SK-MEL-5 (cell line): Measurements from ENCODE around the gene TOPAZ1. TPM values are rescaled to one million over a fixed set of nuclear protein-coding genes. Genes with fewer than 3 reads are reported as not detected.

Experiments
- DNase-seq: peaks from one replicate; pipeline ENCODE4 v3.0.0-alpha.2; 2016; ENCODE audit warnings: low read depth, low spot score
- in situ Hi-C: cut with HindIII; loops from 2 replicates; pipeline ENCODE4 v1.10.0; 2016; ENCODE audit warnings: low sequenced_read_pairs, high pct_unique_total_duplicates, low pct_unique_long_range_greater_than_20kb
- polyA plus RNA-seq, 2 experiments: library from polyadenylated mRNA; depleted of rRNA; stranded (reverse); fragments of >200 nt; gene quantifications; 2 replicates each; pipeline ENCODE4 v1.2.3, GENCODE V29; 2015
- total RNA-seq: library from RNA; depleted of rRNA; stranded (reverse); fragments of >200 nt; shearing (Covaris generic); gene quantifications from 2 replicates; pipeline ENCODE4 v1.2.3, GENCODE V29; 2014; rRNA removed

The TOPAZ1 gene
- not detected in 2 replicates for total RNA-seq
- not detected in 2 replicates for polyA plus RNA-seq (2015; cell fraction: cytosol; rRNA removed)
- not detected in 2 replicates for polyA plus RNA-seq (2015; cell fraction: nucleus; rRNA removed)

DNA sequence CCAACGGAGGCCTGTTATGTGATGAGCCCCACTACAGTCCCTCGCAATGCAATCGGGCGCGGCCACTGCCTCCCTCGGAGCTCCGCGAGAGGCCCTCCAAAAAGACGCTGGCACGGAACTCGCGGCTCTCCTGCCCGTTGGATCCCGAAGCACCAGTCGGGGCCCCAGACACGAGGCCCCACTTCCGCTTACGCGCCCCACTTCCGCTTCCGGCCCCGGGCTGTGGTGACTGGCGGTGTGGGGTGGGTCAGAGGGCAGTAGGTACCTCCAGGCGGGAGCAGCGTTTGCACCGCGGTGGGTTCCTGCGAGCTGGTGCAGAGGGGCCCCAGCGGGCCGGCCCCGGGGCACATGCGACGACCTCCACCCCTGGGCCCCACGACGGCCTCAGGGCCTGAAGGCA lies at the start of gene TOPAZ1:
Gene TOPAZ1, plus strand, starts transcription at position 181 of the 400 bp plus-strand sequence. Its CDS starts 168 bp downstream, at position 349.
- DNase-seq: no peak
- in situ Hi-C loops: no loop called here

DNA sequence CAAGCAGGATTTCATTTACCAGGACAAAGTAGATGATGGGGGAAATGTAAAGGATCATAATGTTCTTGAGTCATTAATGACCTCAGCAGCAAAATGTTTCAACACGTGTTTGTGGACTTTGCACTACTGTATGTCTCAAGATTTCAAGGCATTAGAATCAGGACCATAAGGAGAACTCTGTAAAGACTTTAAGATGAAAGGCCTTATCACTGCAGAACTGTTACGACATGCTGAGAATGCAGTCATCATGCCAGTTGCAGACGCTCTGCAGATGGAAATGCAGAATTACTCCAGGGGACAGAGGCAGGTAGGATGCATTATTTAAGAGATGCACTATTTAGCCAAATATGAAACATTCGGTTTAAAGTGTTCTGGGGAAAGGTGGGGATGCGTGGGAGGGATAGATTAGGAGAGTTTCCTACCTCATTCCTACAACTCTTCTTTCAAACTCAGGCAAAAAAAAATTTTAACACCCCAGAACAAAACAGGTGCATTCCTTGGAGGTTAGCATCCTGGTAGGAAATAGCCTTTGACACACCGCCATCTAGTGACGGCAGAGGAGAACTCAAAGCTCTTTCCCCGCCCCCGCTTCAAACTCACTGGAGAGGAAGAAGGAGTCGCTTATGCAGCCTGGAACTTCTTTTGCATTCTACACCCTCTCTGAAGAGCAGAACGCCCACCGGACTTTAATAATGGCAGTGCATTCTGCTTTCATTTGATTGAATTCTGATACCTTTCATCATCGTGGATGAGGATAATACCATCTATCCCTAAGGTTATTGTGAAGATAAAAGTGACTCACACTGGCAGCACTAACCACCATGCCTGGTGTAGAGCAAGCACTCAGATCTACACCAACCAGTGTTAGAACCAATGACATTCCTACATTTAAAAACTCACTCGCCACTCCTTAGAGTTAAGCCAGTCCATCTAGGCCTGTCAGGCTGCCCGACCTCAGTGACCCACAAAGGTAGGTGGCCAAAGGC lies 43.1 kb upstream of the TOPAZ1 start:
- peak; percentile 81 for DNase-seq
- in situ Hi-C loops: no loop called here

DNA sequence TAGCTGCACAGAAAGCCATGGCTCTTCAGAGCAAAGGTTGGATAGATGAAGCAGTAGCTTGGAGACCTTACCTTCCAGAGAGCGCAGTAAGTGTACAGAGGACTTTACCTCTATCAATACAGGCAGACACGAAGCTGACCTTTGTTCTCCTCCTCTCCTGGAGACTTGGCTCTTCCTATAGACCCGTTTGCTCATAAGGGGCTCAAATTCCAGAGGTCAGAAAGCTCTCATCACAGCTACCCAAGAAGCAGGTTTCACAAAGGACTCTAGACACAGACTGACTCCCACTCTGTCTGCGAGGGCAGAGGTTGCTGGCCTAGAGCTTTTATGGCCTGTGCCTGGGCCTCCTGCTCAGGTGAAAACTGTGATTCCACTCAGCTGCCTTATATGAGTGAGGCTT lies 35.4 kb upstream of the TOPAZ1 start:
- in situ Hi-C loops: no loop called here
- no peak for DNase-seq

DNA sequence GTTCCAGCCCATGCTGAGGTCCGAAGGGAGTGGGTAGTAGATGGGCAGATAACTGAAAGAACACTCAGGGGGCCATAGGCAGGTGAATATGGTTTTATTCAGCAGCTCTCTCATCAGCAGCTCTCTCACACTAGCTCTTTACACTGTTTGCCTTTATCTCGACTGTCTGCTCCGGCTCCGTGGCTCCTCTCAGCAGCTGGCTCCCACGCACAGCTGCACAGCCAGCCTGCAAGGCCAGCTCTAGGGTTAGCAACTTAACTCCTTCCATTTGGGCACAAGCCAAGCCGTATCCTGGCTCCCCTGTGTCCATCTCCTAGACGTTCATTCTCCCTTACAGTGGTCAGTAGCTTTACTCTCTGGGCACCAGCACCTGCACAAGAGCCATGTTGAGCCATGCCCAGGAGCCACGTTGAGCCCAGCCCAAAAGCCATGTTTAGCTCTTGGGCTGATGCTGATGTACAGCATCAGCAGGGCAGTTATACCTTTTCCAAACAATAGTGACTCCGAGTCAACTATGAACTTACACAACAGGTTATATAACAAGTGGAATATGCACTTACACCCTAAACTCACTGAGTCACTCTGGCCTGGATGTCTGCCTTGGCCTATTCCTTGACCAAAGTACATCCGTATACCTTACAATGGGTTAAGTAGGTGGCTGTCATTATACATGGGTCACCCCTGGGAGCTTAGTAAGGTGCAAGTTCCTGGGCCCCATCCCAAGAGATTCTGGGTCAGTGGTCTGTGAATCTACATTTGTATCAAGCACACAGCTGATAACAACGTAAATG lies 34.6 kb upstream of the TOPAZ1 start:
- no peak for DNase-seq
- in situ Hi-C loops: no loop called here

DNA sequence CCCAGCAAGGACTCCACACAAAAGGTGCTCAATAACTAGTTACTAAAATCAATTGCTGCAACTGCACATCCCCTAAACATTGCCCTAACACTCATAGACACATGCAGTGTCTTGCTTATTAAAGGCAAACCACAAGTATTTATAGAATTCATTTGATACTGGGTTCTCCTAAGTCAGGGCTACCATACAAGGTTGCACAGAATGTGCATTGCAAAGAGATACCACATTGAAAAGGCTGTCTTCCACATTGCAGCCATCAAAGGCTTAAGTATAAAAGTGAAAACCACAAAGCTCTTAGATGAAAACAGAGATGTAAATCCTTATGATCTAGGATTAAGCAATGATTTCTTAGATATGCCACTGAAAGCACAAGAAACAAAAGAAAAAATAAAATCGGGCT lies 33.6 kb upstream of the TOPAZ1 start:
- in situ Hi-C loops: no loop called here

DNA sequence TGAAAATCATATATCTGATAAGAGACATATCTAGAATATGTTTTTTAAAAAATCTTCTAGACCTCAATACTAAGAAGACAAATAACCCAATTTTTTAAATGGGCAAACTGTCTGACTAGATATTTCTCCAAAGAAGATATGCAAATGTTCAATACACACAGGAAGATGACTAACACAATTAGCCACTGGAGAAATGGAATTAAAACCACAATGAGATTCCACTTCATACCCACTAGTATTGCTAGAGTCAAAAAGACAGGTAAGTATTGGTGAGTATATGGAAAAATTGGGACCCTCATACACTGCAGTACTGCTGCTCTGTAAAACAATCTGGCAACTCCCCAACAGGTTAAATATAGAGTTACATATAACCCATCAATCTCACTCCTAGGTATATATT lies 33.1 kb upstream of the TOPAZ1 start:
- in situ Hi-C loops: no loop called here
- no peak for DNase-seq

More for the DNA sequence above, 33.6 kb upstream of the TOPAZ1 start:
- no peak for DNase-seq

DNA sequence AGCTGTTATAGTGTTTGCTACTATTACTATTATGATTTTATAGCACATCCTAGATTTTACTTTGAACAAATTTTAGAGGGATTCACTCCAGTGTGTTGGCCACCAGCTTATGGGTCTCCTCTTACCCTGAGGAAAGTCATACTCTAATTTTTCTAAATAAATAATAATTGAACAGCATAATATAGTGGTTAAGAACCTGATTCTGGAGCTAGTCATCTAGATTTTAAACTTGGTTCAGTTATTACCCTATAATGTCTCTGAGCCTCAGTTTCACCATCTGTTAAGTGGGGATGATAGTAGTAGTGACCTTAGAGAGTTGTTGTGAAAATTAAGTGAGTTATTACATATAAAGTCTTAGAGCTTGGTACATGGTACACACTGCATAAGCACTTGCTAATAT lies 30.7 kb upstream of the TOPAZ1 start:
- DNase-seq: no peak
- in situ Hi-C loops: no loop called here

DNA sequence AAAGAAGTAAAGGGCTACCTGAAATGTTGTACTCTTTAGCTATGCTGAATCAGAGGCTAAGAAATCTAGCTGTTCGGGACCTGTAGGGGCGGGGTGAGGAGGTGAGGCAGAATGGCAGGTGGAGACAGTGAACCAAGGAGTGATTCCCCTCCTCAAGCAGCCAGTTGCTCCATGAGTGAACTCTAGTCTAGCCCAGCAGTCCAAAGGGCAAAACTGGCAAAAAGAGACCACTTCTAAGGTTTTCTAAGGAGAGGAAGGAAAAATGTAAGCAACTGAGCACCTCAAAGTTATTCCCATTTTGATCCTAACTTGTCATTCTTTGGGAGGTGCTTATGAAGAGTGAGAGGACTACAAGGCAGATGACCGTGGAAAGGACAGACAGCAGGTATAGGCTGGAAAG lies 19.3 kb upstream of the TOPAZ1 start:
- in situ Hi-C loops: no loop called here
- no peak for DNase-seq

DNA sequence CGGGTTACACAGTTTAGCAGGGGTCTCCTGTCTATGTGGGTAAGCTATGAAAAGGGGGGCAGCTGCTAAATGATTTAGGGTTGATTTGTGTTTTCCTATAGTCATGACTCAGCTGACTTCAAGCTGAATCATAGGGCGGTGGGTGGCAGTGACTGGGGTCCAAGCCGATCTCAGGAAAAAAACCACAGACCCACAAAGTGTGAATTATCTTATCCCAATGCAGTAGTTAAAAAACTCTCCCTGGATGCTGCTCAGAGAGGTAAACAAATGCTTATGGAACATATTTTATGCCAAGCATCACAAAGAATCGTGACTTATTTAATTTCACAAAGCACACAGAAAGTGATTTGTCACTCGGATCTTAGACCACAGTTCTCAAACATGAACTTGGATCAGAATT lies 18.4 kb upstream of the TOPAZ1 start:
- DNase-seq: no peak

DNA sequence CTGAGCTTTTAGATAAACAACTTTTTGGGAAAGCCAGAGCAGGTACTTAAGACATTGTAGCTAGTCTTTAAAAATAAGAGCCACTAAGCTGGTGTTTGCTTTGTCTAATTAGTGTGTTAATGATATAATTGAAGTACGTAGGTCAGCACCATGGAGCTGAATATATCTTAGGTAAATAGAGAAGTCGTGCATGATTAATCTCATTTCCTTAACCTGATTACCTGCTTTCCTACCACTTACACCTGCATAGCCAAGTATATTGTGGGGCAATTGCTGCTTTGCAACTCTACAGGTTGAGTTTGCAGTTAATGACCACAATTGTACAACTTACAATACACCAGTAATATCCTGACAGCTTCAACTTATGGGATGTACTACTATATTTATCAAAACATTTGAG lies 17.6 kb upstream of the TOPAZ1 start:
- in situ Hi-C loops: no loop called here
- DNase-seq: no peak

More for the DNA sequence above, 18.4 kb upstream of the TOPAZ1 start:
- in situ Hi-C loops: no loop called here

DNA sequence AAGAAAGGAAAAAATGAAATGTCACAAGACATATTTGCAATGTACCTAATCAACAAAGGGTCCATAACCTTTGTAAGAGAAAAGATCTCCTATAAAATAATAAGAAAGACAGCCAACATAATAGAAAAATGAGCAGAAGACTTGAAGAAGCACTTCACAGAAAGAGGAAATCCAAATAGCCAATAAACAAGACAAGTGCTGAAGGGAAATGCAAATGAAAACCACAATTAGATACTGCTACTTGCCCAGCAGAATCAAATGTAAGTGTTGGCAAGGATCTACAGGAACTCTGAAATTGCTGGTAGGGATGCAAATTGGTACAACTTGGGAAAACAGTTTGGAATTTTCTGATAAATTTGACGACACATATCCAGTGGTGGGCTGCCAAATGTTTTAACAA lies 15.1 kb upstream of the TOPAZ1 start:
- in situ Hi-C loops: no loop called here
- no peak for DNase-seq

DNA sequence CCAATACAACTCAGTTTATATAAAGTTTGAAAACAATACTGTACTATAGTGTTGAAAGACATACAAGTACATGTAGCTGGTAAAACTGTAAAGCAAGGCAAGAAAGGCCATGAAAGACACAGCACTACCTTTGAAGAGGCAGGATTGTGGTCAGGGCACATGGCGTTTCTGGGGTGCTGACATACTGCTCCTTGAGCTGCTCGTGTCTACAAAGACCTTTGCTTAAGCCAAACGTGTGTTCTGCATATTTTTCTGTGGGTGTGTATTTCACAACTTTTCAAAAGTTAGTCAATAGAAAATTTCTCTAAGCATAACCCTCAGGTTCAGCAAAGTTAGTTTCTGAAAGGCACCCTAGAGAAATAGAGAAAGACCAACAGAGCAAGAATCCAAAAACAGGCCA lies 14.1 kb upstream of the TOPAZ1 start:
- in situ Hi-C loops: no loop called here
- no peak for DNase-seq

DNA sequence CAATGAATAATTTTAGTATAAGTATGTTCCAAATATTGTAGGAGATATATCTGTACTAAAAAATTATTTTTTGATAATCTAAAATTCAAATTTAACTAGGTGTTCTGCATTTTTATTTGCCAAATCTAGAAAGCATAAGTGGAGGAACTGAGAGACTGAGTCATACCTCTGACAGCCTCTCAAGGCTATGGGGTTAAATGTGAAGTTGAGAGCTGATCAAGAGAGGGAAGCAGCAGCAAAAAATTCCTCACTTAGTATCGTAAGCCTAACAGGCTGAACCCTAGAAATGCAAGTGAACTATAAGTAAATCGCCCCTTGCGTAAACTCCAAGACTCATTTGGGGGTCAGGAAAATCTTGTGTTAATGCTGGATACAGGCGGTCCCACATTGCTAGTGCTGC lies 12.8 kb upstream of the TOPAZ1 start:
- DNase-seq: no peak
- in situ Hi-C loops: no loop called here

DNA sequence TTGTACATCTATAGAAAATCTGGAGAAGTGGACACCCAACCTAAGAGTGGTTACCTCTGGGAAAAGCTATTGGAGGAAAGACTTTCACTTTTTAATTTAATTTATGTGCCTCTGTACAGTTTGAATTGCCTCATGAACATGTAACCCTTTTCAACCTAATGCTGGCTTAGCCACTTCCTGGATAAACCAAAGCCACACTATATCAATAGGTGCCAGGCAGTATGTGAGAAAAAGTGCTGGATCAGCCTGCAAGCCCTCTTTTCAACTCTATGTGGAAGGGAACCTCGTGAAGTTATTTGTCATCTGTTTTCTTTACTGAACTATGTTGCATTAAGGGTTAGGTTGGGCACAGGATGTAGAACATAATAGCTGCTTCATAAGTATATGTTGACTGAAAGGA lies 9.3 kb upstream of the TOPAZ1 start:
- no peak for DNase-seq
- in situ Hi-C loops: no loop called here

DNA sequence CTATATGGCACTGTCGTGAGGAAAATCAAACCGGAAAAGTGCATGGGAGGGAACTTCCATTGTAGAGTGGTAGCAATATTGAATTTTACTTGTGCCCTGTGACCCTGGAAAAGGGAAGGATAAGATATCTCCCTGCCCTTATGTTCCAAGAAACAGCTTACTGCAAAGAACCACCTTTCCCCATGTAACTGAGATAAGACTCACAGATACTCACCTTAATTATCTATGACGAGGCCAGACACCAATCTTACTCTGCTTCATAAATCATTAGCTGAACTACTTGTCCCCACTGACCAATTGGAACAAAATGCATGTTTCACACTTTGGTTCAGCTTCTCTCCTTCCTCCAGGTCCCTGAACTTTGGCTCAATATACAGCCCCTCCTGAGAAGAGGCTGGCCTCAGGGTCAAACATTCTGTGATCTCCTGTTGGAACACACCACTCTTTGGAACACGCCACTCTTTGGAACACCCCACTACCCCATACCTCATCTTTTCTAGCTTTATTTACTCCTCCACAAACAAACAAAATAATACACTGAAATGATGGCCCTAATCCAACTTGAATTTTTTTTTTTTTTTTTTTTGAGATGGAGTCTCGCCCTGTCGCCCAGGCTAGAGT lies 6.9 kb upstream of the TOPAZ1 start:
- in situ Hi-C loops: no loop called here
- no peak for DNase-seq

DNA sequence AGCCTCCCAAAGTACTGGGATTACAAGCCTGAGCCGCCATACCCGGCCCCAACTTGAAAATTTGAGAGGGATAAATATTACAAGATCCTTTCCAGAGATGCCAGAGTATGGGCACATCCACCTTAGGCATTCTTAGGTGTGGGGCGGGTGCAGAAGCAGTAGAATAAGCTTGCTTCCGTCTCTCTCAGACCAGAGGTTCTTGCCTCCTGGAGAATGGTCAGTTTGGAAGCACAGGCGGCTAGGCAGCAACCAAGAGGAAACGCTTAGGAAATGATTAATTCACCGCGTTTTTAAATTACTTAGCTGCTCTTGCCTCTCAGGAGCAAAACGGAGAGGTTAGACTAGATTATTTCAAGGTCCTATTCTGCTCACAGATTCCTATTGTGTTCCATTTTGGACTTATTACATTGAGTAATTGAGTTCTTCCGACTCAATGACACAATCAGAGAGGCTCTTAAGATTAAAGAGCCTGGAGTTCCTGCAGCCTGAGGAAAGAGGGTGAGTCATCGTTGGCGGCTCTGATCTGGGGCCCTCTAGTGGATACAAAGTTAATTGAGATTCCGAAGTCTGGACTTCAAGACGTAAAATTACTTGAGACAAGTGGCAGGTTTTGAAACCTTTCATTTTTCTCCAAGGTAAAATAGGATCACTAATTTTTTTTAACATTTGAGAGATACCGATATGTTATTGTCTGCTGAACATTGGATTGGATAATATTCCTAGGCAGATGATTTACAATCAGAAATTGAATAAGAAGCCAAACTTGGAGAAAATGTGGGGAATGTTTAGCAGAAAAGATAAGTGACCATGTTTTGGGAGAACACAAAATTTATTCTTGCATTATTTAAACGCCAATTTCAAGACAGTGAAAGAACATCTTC lies 5.8 kb upstream of the TOPAZ1 start:
- DNase-seq: peak; percentile 70
- in situ Hi-C loops: no loop called here

DNA sequence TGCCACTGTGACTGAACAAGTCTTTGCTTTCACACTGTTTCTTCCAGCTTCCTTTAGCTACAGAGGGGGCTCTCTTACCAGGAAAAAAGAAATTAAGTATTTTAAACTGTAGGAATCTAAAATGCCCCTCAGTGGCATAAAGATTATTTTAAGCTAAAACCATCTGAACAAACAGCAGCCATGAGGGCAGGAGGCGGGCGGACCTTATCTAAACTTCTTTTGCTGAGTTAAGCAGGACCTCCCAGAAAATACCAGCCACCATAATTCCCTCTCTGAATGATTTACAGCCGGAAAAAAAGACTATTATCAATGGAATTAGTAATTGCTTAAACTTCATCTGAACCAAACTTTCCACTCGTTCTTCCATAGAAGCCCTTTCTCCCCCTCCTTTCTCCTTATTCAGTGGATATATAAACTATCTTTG lies 5.2 kb upstream of the TOPAZ1 start:
- in situ Hi-C loops: no loop called here

More for the DNA sequence above, 5.2 kb upstream of the TOPAZ1 start:
- no peak for DNase-seq
